Keratinocyte (primary cell): ENCODE data around the gene TUBA3C.

Source experiments
- EZH2 ChIP-seq: IDR thresholded peaks from one replicate; pipeline ENCODE4 v1.6.1; 2012; ENCODE audit warnings: inconsistent platforms, mild to moderate bottlenecking, low read length, moderate library complexity
- TF ChIP-seq, protein P1 (sequence below), 3 experiments: IDR thresholded peaks in 1 of 3; conservative IDR thresholded peaks in 1 of 3; optimal IDR thresholded peaks in 1 of 3; 2 replicates in 2 of 3; 3 replicates in 1 of 3; pipeline versions ENCODE3 to v1.5.1; 2011; ENCODE audit warnings: low read length in 3 of 3, mild to moderate bottlenecking in 3 of 3, moderate library complexity in 2 of 3, control low read depth in 1 of 3, inconsistent platforms in 1 of 3; ENCODE audit not compliant: insufficient read depth in 2 of 3; ENCODE audit errors: extremely low read depth in 1 of 3

GRCh38 chr13:19181021-19181620 is 503 bp downstream of the TUBA3C start:
- TF ChIP-seq, protein P1, sequence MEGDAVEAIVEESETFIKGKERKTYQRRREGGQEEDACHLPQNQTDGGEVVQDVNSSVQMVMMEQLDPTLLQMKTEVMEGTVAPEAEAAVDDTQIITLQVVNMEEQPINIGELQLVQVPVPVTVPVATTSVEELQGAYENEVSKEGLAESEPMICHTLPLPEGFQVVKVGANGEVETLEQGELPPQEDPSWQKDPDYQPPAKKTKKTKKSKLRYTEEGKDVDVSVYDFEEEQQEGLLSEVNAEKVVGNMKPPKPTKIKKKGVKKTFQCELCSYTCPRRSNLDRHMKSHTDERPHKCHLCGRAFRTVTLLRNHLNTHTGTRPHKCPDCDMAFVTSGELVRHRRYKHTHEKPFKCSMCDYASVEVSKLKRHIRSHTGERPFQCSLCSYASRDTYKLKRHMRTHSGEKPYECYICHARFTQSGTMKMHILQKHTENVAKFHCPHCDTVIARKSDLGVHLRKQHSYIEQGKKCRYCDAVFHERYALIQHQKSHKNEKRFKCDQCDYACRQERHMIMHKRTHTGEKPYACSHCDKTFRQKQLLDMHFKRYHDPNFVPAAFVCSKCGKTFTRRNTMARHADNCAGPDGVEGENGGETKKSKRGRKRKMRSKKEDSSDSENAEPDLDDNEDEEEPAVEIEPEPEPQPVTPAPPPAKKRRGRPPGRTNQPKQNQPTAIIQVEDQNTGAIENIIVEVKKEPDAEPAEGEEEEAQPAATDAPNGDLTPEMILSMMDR (optimal IDR thresholded peaks at IDR 0.05 in 1 of 3, IDR thresholded peaks at IDR 0.05 in 1 of 3, conservative IDR thresholded peaks at IDR 0.05 in 1 of 3; ENCODE audit: extremely low read depth in 1 of 3, insufficient read depth in 2 of 3, low read length in 3 of 3) = no peak
- TF ChIP-seq EZH2 = no peak
